Tibial artery (tissue), 4 donors: ENCODE measurements around the gene PRSS22.
"Not testable (repeated sequence)": the region's sequence is repeated elsewhere in the genome, so short reads cannot be mapped to it uniquely, and the experiment has no call there.

Experiments
- DNase-seq, 2 donors: peaks; one replicate each; pipeline ENCODE4 v3.0.0-alpha.2; 2019
- H3K27ac ChIP-seq, 2 donors: fragments of 200-600 bp; sonication (generic) in 1 of 2; 1 replicate in 1 of 2; 2 replicates in 1 of 2; pipeline ENCODE4 v1.5.1; 2018 to 2019; ENCODE audit warnings: mild to moderate bottlenecking in 1 of 2
- H3K27me3 ChIP-seq, 2 donors: fragments of 200-600 bp; sonication (generic) in 1 of 2; one replicate each; pipeline versions ENCODE4 v1.5.1 to v1.6.0; 2016 to 2019
- H3K36me3 ChIP-seq, 3 donors: fragments of 200-600 bp; sonication (generic) in 2 of 3; one replicate each; pipeline ENCODE4 v1.5.1; 2016 to 2019; ENCODE audit warnings: mild to moderate bottlenecking in 2 of 3
- H3K4me1 ChIP-seq, 4 donors: fragments of 200-600 bp; sonication (generic) in 2 of 4; 1 replicate in 3 of 4; 2 replicates in 1 of 4; pipeline ENCODE4 v1.5.1; 2016 to 2019
- H3K4me3 ChIP-seq, 2 donors: fragments of 200-600 bp; sonication (generic) in 1 of 2; 1 replicate in 1 of 2; 2 replicates in 1 of 2; pipeline ENCODE4 v1.5.1; 2018 to 2019; ENCODE audit warnings: mild to moderate bottlenecking in 2 of 2
- H3K9me3 ChIP-seq, 3 donors: fragments of 200-600 bp; sonication (generic) in 1 of 3; one replicate each; pipeline ENCODE4 v1.5.1; 2016 to 2019
- CTCF ChIP-seq, 2 experiments: fragments of 200-600 bp in 1 of 2; fragments of 450-650 bp in 1 of 2; IDR thresholded peaks; one replicate each; pipeline ENCODE4 v1.5.1; 2017 to 2019; ENCODE audit warnings: antibody characterized with exemption in 2 of 2, mild to moderate bottlenecking in 1 of 2, moderate library complexity in 1 of 2
- intact Hi-C: fragments of 100-400 bp; cut with DNase I; formaldehyde crosslinking; loops from one replicate; pipeline ENCODE4 v1.15.0; 2023; ENCODE audit warnings: low total_unique reads

The PRSS22 gene

GRCh38 chr16:2857451-2858244, at the start of gene PRSS22:
Gene PRSS22 (minus strand): TSS chr16:2858170. CDS start chr16:2858104, 66 bp downstream.
- Histone ChIP-seq H3K4me3 (no peak within 1 kb of the TSS), H3K36me3 (peaks cover 0 to 15% (median 0%) of the 10 kb centered on the region in 3 donors), H3K9me3 (peaks cover 0 to 9% (median 0%) of the 10 kb centered on the region in 3 donors), H3K27me3 (peaks cover 0 to 59% of the 10 kb centered on the region in 2 donors), H3K27ac (no peak within 1 kb of the TSS), H3K4me1 (peaks cover 0 to 13% (median 1%) of the 10 kb centered on the region in 4 donors)
- no peak for TF ChIP-seq CTCF (IDR thresholded peaks at IDR 0.05)
- peak in 1 of 2 donors; percentile 41 for DNase-seq
- intact Hi-C loops = loop anchor here (10.0 kb wide), 1 partner anchor 123 kb away; no protein-coding TSS in a partner anchor

- peak overlapping the region in 1 of 2 donors; percentile 6 for H3K27ac ChIP-seq
- intact Hi-C loops, H3K9me3 ChIP-seq, H3K27me3 ChIP-seq, H3K4me3 ChIP-seq, H3K36me3 ChIP-seq: not testable (repeated sequence)
- TF ChIP-seq CTCF (IDR thresholded peaks at IDR 0.05) = peak; percentile 57 to 75
- DNase-seq = peak in 1 of 2 donors; percentile 50
- H3K4me1 ChIP-seq = peaks cover 0 to 24% (median 15%) of the 10 kb centered on the region in 4 donors
Measured at GRCh38 chr16:2907084-2907753, 49.2 kb upstream of the PRSS22 start.

- H3K27me3 ChIP-seq = no peaks in the 10 kb centered on the region
- no peaks in the 10 kb centered on the region for H3K9me3 ChIP-seq
- intact Hi-C loops = loop anchor here (1.0 kb wide), 1 partner anchor 24 kb away; no protein-coding TSS in a partner anchor
- TF ChIP-seq CTCF (IDR thresholded peaks at IDR 0.05) = peak in 1 of 2 experiments; percentile 21
- H3K4me1 ChIP-seq = peaks cover 0 to 19% (median 13%) of the 10 kb centered on the region in 4 donors
- peaks cover 0 to under 1% (median 0%) of the 10 kb centered on the region in 3 donors for H3K36me3 ChIP-seq
- H3K4me3 ChIP-seq = no peak overlapping the region
- DNase-seq = no peak
- H3K27ac ChIP-seq = peak overlapping the region; percentile 57 to 68
Measured at GRCh38 chr16:2905988-2906387, 48.0 kb upstream of the PRSS22 start.

GRCh38 chr16:2905241-2905987, 47.4 kb upstream of the PRSS22 start:
- Histone ChIP-seq H3K36me3 (peaks cover 0 to 5% (median 0%) of the 10 kb centered on the region in 3 donors), H3K4me1 (peaks cover 0 to 18% (median 12%) of the 10 kb centered on the region in 4 donors), H3K27ac (peak overlapping the region; percentile 84 to 98), H3K4me3 (peak overlapping the region; percentile 79 to 80), H3K27me3 (no peaks in the 10 kb centered on the region), H3K9me3 (no peaks in the 10 kb centered on the region)
- TF ChIP-seq CTCF (IDR thresholded peaks at IDR 0.05) = no peak
- intact Hi-C loops = loop anchor here (1.0 kb wide), 1 partner anchor 23 kb away; no protein-coding TSS in a partner anchor
- peak; percentile 99 to 100 for DNase-seq

- intact Hi-C loops = loop anchor here (1.0 kb wide), 1 partner anchor 23 kb away; no protein-coding TSS in a partner anchor
- H3K4me3 ChIP-seq = peak overlapping the region; percentile 79 to 80
- H3K27me3 ChIP-seq = no peaks in the 10 kb centered on the region
- TF ChIP-seq CTCF (IDR thresholded peaks at IDR 0.05) = no peak
- no peaks in the 10 kb centered on the region for H3K9me3 ChIP-seq
- H3K4me1 ChIP-seq = peaks cover 0 to 18% (median 12%) of the 10 kb centered on the region in 4 donors
- DNase-seq = no peak
- H3K27ac ChIP-seq = peak overlapping the region; percentile 84 to 98
- H3K36me3 ChIP-seq = peaks cover 0 to 8% (median 0%) of the 10 kb centered on the region in 3 donors
Measured at GRCh38 chr16:2904922-2905240, 46.9 kb upstream of the PRSS22 start.
